UCSD-AML1 (cell line): Measurements from ENCODE around the gene KIF6.

Source experiments
- DNase-seq: peaks from one replicate; lab custom pipeline; 2025; ENCODE audit not compliant: unreplicated experiment; lab: John Stamatoyannopoulos, UW

KIF6 gene

GRCh38 chr6:39560915-39561314 is 164.3 kb downstream of the KIF6 start:
- DNase-seq: no peak

GRCh38 chr6:39558591-39559190 is 166.5 kb downstream of the KIF6 start:
- no peak for DNase-seq

GRCh38 chr6:39558079-39558478 is 167.1 kb downstream of the KIF6 start:
- no peak for DNase-seq

- DNase-seq: no peak
Observed at GRCh38 chr6:39555136-39555535, 170.1 kb downstream of the KIF6 start.

- DNase-seq: no peak
Observed at GRCh38 chr6:39553860-39554802, 171.1 kb downstream of the KIF6 start.

- DNase-seq: no peak
Observed at GRCh38 chr6:39553029-39553428, 172.2 kb downstream of the KIF6 start.

GRCh38 chr6:39550191-39550590 is 175.0 kb downstream of the KIF6 start:
- no peak for DNase-seq

GRCh38 chr6:39546731-39547130 is 178.5 kb downstream of the KIF6 start:
- DNase-seq: no peak

GRCh38 chr6:39543950-39544349 is 181.3 kb downstream of the KIF6 start:
- DNase-seq: no peak

GRCh38 chr6:39543095-39543494 is 182.1 kb downstream of the KIF6 start:
- DNase-seq: no peak

GRCh38 chr6:39540454-39540853 is 184.8 kb downstream of the KIF6 start:
- no peak for DNase-seq

- no peak for DNase-seq
Observed at GRCh38 chr6:39530201-39530759, 194.9 kb downstream of the KIF6 start.

- no peak for DNase-seq
Observed at GRCh38 chr6:39527792-39528564, 197.2 kb downstream of the KIF6 start.

- no peak for DNase-seq
Observed at GRCh38 chr6:39524007-39524406, 201.2 kb downstream of the KIF6 start.

- no peak for DNase-seq
Observed at GRCh38 chr6:39521958-39522357, 203.2 kb downstream of the KIF6 start.

- no peak for DNase-seq
Observed at GRCh38 chr6:39520916-39521315, 204.3 kb downstream of the KIF6 start.

- DNase-seq: no peak
Observed at GRCh38 chr6:39520411-39520810, 204.8 kb downstream of the KIF6 start.

- no peak for DNase-seq
Observed at GRCh38 chr6:39518221-39518620, 207.0 kb downstream of the KIF6 start.

- DNase-seq: no peak
Observed at GRCh38 chr6:39517756-39518155, 207.5 kb downstream of the KIF6 start.

- DNase-seq: no peak
Observed at GRCh38 chr6:39516471-39516870, 208.7 kb downstream of the KIF6 start.

GRCh38 chr6:39515471-39515870 is 209.7 kb downstream of the KIF6 start:
- DNase-seq: no peak
